Stimulated activated memory B cell treated with anti-CD40 and anti-IgM and Interleukin-4, amounts not matched to agents 10 μg/mL and 1 μg/mL and 100 μg/mL, for 72 hours (primary cell): ENCODE measurements around the gene MOB3B.
"Not testable (repeated sequence)": the region's sequence is repeated elsewhere in the genome, so short reads cannot be mapped to it uniquely, and the experiment has no call there.

Source experiments
- ATAC-seq: fragments of 150-1000 bp; cut with Tn5 transposase; 2 replicates; pipeline ENCODE4 v1.10.0; 2021
- H3K27ac Mint-ChIP-seq: one replicate; pipeline ENCODE4 v1.8.0; 2022; ENCODE audit warnings: mild to moderate bottlenecking, mixed read lengths
- H3K27me3 Mint-ChIP-seq: one replicate; pipeline ENCODE4 v1.8.0; 2022; ENCODE audit warnings: mixed read lengths
- H3K36me3 Mint-ChIP-seq: one replicate; pipeline ENCODE4 v1.8.0; 2022; ENCODE audit warnings: mixed read lengths
- H3K4me1 Mint-ChIP-seq: one replicate; pipeline ENCODE4 v1.8.0; 2022; ENCODE audit warnings: mixed read lengths
- H3K4me3 Mint-ChIP-seq: one replicate; pipeline ENCODE4 v1.8.0; 2022; ENCODE audit warnings: mild to moderate bottlenecking, moderate library complexity, mixed read lengths
- H3K9me3 Mint-ChIP-seq: one replicate; pipeline ENCODE4 v1.8.0; 2022; ENCODE audit warnings: mixed read lengths

MOB3B gene

GRCh38 chr9:27423915-27424710 lies 105.5 kb downstream of the MOB3B start:
- ATAC-seq, result no peak
- H3K9me3 Mint-ChIP-seq, result no peaks in the 10 kb centered on the region
- H3K27me3 Mint-ChIP-seq, result no peaks in the 10 kb centered on the region
- peaks cover 70% of the 10 kb centered on the region for H3K4me1 Mint-ChIP-seq
- peaks cover 23% of the 10 kb centered on the region for H3K36me3 Mint-ChIP-seq
- peak overlapping the region; percentile 8 for H3K27ac Mint-ChIP-seq
- no peak overlapping the region for H3K4me3 Mint-ChIP-seq

- Mint-ChIP-seq H3K4me3 (no peak overlapping the region), H3K36me3 (peaks cover 27% of the 10 kb centered on the region)
Observed at GRCh38 chr9:27422279-27422834, 107.3 kb downstream of the MOB3B start.

GRCh38 chr9:27421577-27421976 lies 108.0 kb downstream of the MOB3B start:
- no peaks in the 10 kb centered on the region for H3K9me3 Mint-ChIP-seq
- H3K4me1 Mint-ChIP-seq, result peaks cover 62% of the 10 kb centered on the region
- peaks cover 27% of the 10 kb centered on the region for H3K36me3 Mint-ChIP-seq
- no peak for ATAC-seq
- H3K4me3 Mint-ChIP-seq, result no peak overlapping the region
- no peaks in the 10 kb centered on the region for H3K27me3 Mint-ChIP-seq
- peak overlapping the region; percentile 38 for H3K27ac Mint-ChIP-seq

More at GRCh38 chr9:27422279-27422834, 107.3 kb downstream of the MOB3B start:
- no peaks in the 10 kb centered on the region for H3K9me3 Mint-ChIP-seq
- peaks cover 67% of the 10 kb centered on the region for H3K4me1 Mint-ChIP-seq
- no peaks in the 10 kb centered on the region for H3K27me3 Mint-ChIP-seq
- no peak for ATAC-seq
- H3K27ac Mint-ChIP-seq, result peak overlapping the region; percentile 38

GRCh38 chr9:27419558-27419957 lies 110.1 kb downstream of the MOB3B start:
- H3K27ac Mint-ChIP-seq, H3K9me3 Mint-ChIP-seq, ATAC-seq, H3K4me3 Mint-ChIP-seq, H3K27me3 Mint-ChIP-seq: not testable (repeated sequence)
- Mint-ChIP-seq H3K4me1 (peaks cover 50% of the 10 kb centered on the region), H3K36me3 (peaks cover 27% of the 10 kb centered on the region)

GRCh38 chr9:27414220-27414761 lies 115.3 kb downstream of the MOB3B start:
- H3K4me3 Mint-ChIP-seq, result no peak overlapping the region
- no peaks in the 10 kb centered on the region for H3K9me3 Mint-ChIP-seq
- H3K27ac Mint-ChIP-seq, result no peak overlapping the region
- peaks cover 17% of the 10 kb centered on the region for H3K36me3 Mint-ChIP-seq
- H3K27me3 Mint-ChIP-seq, result no peaks in the 10 kb centered on the region
- peaks cover 45% of the 10 kb centered on the region for H3K4me1 Mint-ChIP-seq
- no peak for ATAC-seq

- Mint-ChIP-seq H3K36me3 (peaks cover 10% of the 10 kb centered on the region), H3K4me3 (no peak overlapping the region), H3K4me1 (peaks cover 42% of the 10 kb centered on the region), H3K27me3 (no peaks in the 10 kb centered on the region), H3K27ac (no peak overlapping the region), H3K9me3 (no peaks in the 10 kb centered on the region)
- ATAC-seq, result no peak
Observed at GRCh38 chr9:27413511-27414219, 115.9 kb downstream of the MOB3B start.

GRCh38 chr9:27412963-27413362 lies 116.7 kb downstream of the MOB3B start:
- peaks cover 42% of the 10 kb centered on the region for H3K4me1 Mint-ChIP-seq
- ATAC-seq, result no peak
- no peak overlapping the region for H3K27ac Mint-ChIP-seq
- no peak overlapping the region for H3K4me3 Mint-ChIP-seq
- H3K36me3 Mint-ChIP-seq, result peaks cover 6% of the 10 kb centered on the region
- H3K27me3 Mint-ChIP-seq, result no peaks in the 10 kb centered on the region
- no peaks in the 10 kb centered on the region for H3K9me3 Mint-ChIP-seq

- H3K4me3 Mint-ChIP-seq, result no peak overlapping the region
- H3K27me3 Mint-ChIP-seq, result no peaks in the 10 kb centered on the region
- ATAC-seq, result no peak
- peaks cover 46% of the 10 kb centered on the region for H3K4me1 Mint-ChIP-seq
- no peak overlapping the region for H3K27ac Mint-ChIP-seq
- peaks cover 6% of the 10 kb centered on the region for H3K36me3 Mint-ChIP-seq
- H3K9me3 Mint-ChIP-seq, result no peaks in the 10 kb centered on the region
Observed at GRCh38 chr9:27412081-27412480, 117.5 kb downstream of the MOB3B start.

- no peak overlapping the region for H3K4me3 Mint-ChIP-seq
- H3K27ac Mint-ChIP-seq, result no peak overlapping the region
- H3K4me1 Mint-ChIP-seq, result peaks cover 52% of the 10 kb centered on the region
- no peak for ATAC-seq
- peaks cover 19% of the 10 kb centered on the region for H3K36me3 Mint-ChIP-seq
- no peaks in the 10 kb centered on the region for H3K27me3 Mint-ChIP-seq
- no peaks in the 10 kb centered on the region for H3K9me3 Mint-ChIP-seq
Observed at GRCh38 chr9:27408482-27408881, 121.1 kb downstream of the MOB3B start.

GRCh38 chr9:27408001-27408400 lies 121.6 kb downstream of the MOB3B start:
- Mint-ChIP-seq H3K4me1 (peaks cover 50% of the 10 kb centered on the region), H3K4me3 (no peak overlapping the region), H3K27me3 (no peaks in the 10 kb centered on the region), H3K27ac (no peak overlapping the region), H3K9me3 (no peaks in the 10 kb centered on the region), H3K36me3 (peaks cover 19% of the 10 kb centered on the region)
- no peak for ATAC-seq

- Mint-ChIP-seq H3K27me3 (no peaks in the 10 kb centered on the region), H3K36me3 (peaks cover 19% of the 10 kb centered on the region), H3K4me3 (no peak overlapping the region), H3K4me1 (peaks cover 49% of the 10 kb centered on the region), H3K9me3 (no peaks in the 10 kb centered on the region), H3K27ac (no peak overlapping the region)
- no peak for ATAC-seq
Observed at GRCh38 chr9:27407491-27407890, 122.1 kb downstream of the MOB3B start.

- H3K27ac Mint-ChIP-seq, result no peak overlapping the region
- no peaks in the 10 kb centered on the region for H3K27me3 Mint-ChIP-seq
- peaks cover 12% of the 10 kb centered on the region for H3K36me3 Mint-ChIP-seq
- no peak for ATAC-seq
- H3K9me3 Mint-ChIP-seq, result no peaks in the 10 kb centered on the region
- H3K4me1 Mint-ChIP-seq, result peaks cover 56% of the 10 kb centered on the region
- H3K4me3 Mint-ChIP-seq, result no peak overlapping the region
Observed at GRCh38 chr9:27404661-27405060, 125.0 kb downstream of the MOB3B start.

GRCh38 chr9:27402626-27403025 lies 127.0 kb downstream of the MOB3B start:
- H3K27me3 Mint-ChIP-seq, result no peaks in the 10 kb centered on the region
- no peak for ATAC-seq
- H3K27ac Mint-ChIP-seq, result peak overlapping the region; percentile 38
- peaks cover 12% of the 10 kb centered on the region for H3K36me3 Mint-ChIP-seq
- H3K9me3 Mint-ChIP-seq, result no peaks in the 10 kb centered on the region
- no peak overlapping the region for H3K4me3 Mint-ChIP-seq
- peaks cover 52% of the 10 kb centered on the region for H3K4me1 Mint-ChIP-seq

- ATAC-seq, result no peak
- peak overlapping the region; percentile 18 for H3K27ac Mint-ChIP-seq
- peaks cover 11% of the 10 kb centered on the region for H3K36me3 Mint-ChIP-seq
- H3K9me3 Mint-ChIP-seq, result no peaks in the 10 kb centered on the region
- peaks cover 42% of the 10 kb centered on the region for H3K4me1 Mint-ChIP-seq
- H3K27me3 Mint-ChIP-seq, result no peaks in the 10 kb centered on the region
- H3K4me3 Mint-ChIP-seq, result no peak overlapping the region
Observed at GRCh38 chr9:27400334-27400880, 129.2 kb downstream of the MOB3B start.

- no peak overlapping the region for H3K4me3 Mint-ChIP-seq
- peaks cover 48% of the 10 kb centered on the region for H3K4me1 Mint-ChIP-seq
- ATAC-seq, result no peak
- no peak overlapping the region for H3K27ac Mint-ChIP-seq
- H3K9me3 Mint-ChIP-seq, result no peaks in the 10 kb centered on the region
- H3K36me3 Mint-ChIP-seq, result peaks cover 14% of the 10 kb centered on the region
- H3K27me3 Mint-ChIP-seq, result no peaks in the 10 kb centered on the region
Observed at GRCh38 chr9:27398982-27399653, 130.5 kb downstream of the MOB3B start.
